GM06990 (cell line): ENCODE measurements around the gene PYGB.
"Not testable (repeated sequence)": the region's sequence is repeated elsewhere in the genome, so short reads cannot be mapped to it uniquely, and the experiment has no call there.

Experiments used
- DNase-seq: peaks from one replicate; pipeline ENCODE4 v3.0.0-alpha.2; 2011; ENCODE audit not compliant: insufficient read length; ENCODE audit errors: extremely low read depth
- H3K27me3 ChIP-seq: replicated peaks from 2 replicates; pipeline ENCODE4 v1.6.0; 2011; ENCODE audit warnings: low read length; ENCODE audit not compliant: control insufficient read depth, insufficient read depth
- H3K36me3 ChIP-seq: 2 replicates; pipeline ENCODE4 v1.5.1; 2011; ENCODE audit warnings: low read length; ENCODE audit not compliant: control insufficient read depth, insufficient read depth
- H3K4me3 ChIP-seq: replicated peaks from 2 replicates; pipeline ENCODE4 v1.5.1; 2011; ENCODE audit warnings: low read depth, mild to moderate bottlenecking, control low read depth, low read length
- CTCF ChIP-seq: IDR thresholded peaks from 2 replicates; pipeline ENCODE4 v1.5.1; 2011; ENCODE audit warnings: low read length, control low read depth, mild to moderate bottlenecking, inconsistent platforms; ENCODE audit not compliant: insufficient read depth, poor library complexity, severe bottlenecking

PYGB gene

DNA sequence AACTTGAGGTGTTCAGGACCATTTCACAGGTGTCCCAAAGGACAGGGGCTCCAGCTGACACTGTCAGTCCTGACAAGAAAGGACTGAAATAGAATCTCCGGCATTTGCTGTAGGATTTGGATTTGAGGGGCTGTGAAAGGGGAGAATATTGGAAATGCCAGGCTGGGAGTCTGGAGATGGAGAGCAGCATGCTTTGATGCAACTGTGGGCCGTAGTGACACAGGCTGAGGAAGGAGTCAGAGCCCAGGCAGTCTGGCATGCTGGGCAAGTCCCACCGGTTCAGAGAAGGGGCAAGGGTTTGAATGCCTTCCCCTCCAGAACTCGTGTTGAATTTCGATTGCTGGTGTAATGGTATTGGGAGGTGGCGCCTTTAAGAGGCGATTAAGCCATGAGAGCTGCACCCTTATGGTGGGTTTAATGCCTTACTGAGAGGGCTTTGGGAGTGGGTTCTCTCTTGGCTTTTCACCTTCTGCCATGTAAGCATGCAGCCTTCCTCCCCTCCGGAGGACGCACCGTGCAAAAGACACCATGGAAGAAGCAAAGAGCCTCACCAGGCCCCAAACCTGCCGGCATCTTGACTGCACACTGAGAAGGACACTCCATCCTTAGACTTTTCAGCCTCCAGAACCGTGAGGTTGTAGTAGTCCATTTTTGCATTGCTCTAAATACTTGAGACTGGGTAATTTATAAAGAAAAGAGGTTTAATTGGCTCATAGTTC lies 9.4 kb upstream of the PYGB start:
- Histone ChIP-seq H3K27me3 (no peaks in the 10 kb centered on the region), H3K4me3 (no peak overlapping the region), H3K36me3 (no peaks in the 10 kb centered on the region)
- TF ChIP-seq CTCF = no peak
- DNase-seq = no peak

- no peak for TF ChIP-seq CTCF
- no peak for DNase-seq
- no peaks in the 10 kb centered on the region for H3K27me3 ChIP-seq
- H3K4me3 ChIP-seq = no peak overlapping the region
- no peaks in the 10 kb centered on the region for H3K36me3 ChIP-seq
Measured at GRCh38 chr20:25239387-25240370, 8.2 kb upstream of the PYGB start.

DNA sequence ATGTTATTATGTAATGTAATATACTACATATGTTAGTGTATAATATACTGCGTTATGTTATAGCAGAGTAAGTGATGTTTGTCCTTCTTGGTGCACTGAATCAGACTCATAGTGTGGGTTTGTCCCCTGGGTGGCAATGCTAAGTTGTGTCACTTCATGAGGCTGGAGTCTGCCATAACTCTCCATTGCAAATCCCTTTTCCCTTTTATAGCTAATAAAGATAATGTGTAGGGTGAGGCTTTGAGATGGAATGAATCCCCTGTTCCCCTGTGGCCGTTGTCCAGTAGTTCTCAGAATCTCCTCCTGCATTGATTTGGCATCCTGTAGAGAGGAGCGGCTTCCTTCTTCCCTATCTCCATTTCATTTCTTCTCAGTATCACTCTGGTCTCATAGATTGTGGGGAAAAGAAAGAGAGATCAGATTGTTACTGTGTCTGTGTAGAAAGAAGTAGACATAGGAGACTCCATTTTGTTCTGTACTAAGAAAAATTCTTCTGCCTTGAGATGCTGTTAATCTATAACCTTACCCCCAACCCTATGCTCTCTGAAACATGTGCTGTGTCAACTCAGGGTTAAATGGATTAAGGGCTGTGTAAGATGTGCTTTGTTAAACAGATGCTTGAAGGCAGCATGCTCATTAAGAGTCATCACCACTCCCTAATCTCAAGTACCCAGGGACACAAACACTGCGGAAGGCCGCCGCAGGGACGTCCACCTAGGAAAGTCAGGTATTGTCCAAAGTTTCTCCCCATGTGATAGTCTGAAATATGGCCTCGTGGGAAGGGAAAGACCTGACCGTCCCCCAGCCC lies 6.8 kb upstream of the PYGB start:
- not testable (repeated sequence) for H3K36me3 ChIP-seq, DNase-seq, H3K4me3 ChIP-seq, H3K27me3 ChIP-seq

- not testable (repeated sequence) for H3K4me3 ChIP-seq, H3K36me3 ChIP-seq, DNase-seq, H3K27me3 ChIP-seq
Measured at GRCh38 chr20:25241659-25241955, 6.3 kb upstream of the PYGB start.

DNA sequence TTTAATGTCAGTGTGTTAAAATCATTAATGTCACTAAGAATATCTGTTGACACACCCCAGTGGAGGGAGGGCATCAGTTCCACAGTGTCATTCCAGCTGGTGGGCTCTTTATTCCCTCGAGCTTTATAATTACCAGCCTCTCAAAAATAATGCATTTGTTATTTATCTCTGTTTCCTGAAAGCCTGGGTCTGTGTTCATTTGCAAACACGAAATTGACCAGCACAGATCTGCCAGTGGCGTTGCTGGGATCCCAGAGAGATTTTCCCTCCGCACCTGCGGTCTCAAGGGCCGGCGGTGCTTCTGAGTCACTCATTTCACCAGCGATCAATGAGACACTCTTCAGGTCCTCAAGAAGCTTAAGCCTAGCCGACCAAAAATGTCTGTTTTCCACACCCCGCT lies 5.7 kb upstream of the PYGB start:
- DNase-seq = no peak
- H3K36me3 ChIP-seq = no peaks in the 10 kb centered on the region
- no peak for TF ChIP-seq CTCF

DNA sequence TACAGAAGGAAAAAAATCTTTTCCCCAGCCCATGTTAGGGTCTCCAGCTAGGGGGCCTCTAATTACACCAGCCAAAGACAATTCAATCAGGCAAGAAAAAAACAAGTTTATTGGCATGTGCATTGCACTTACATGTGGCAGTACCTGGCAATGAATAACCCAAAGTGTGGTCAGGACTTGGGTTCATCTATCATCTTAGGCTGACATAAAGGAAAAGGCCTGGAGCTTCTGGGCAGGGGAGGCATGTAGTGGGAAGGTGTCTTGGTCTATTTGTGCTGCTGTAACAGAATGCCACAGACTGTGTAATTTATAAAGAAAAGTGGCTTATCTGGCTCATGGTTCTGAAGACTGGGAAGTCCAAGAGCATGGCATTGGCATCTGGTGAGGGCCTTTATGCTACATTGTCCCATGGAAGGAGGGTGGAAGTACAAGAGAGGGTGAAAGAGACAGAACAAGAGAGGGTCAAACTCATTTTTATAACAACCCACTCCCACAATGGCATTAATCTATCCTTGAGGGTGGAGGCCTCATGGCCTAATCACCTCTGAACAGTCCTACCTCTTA lies 4.4 kb upstream of the PYGB start:
- DNase-seq = no peak
- H3K36me3 ChIP-seq = no peaks in the 10 kb centered on the region
- H3K27me3 ChIP-seq = no peaks in the 10 kb centered on the region
- H3K4me3 ChIP-seq = no peak overlapping the region
- no peak for TF ChIP-seq CTCF

More for the DNA sequence above, 5.7 kb upstream of the PYGB start:
- Histone ChIP-seq H3K27me3 (no peaks in the 10 kb centered on the region), H3K4me3 (no peak overlapping the region)
